Neural progenitor cell (in vitro differentiated cells): ENCODE results near the gene RASSF4. TPM values are rescaled to one million over a fixed set of nuclear protein-coding genes. Genes with fewer than 3 reads are reported as not detected.

ENCODE experiments used
- DNase-seq: peaks from one replicate; pipeline ENCODE4 v3.0.0-alpha.2; 2016; ENCODE audit warnings: low spot score
- H2AFZ ChIP-seq: fragments of 200-600 bp; sonication (generic); replicated peaks from 2 replicates; pipeline ENCODE4 v1.6.1; 2016; ENCODE audit warnings: antibody characterized with exemption
- H3F3A ChIP-seq: fragments of 200-600 bp; sonication (generic); 2 replicates; pipeline ENCODE4 v1.6.1; 2016; ENCODE audit warnings: antibody characterized with exemption, low read depth
- H3K27ac ChIP-seq: fragments of 200-600 bp; sonication (generic); 2 replicates; pipeline ENCODE4 v1.5.1; 2016; ENCODE audit warnings: mild to moderate bottlenecking
- H3K27me3 ChIP-seq: fragments of 200-600 bp; sonication (generic); 2 replicates; pipeline ENCODE4 v1.6.1; 2016; ENCODE audit warnings: mild to moderate bottlenecking, moderate library complexity
- H3K36me3 ChIP-seq: fragments of 200-600 bp; sonication (generic); 2 replicates; pipeline ENCODE4 v1.5.1; 2016
- H3K4me1 ChIP-seq: fragments of 200-600 bp; sonication (generic); 2 replicates; pipeline ENCODE4 v1.6.1; 2016; ENCODE audit warnings: mixed run types
- H3K4me2 ChIP-seq: fragments of 200-600 bp; sonication (generic); 2 replicates; pipeline ENCODE4 v1.6.1; 2016
- H3K4me3 ChIP-seq: fragments of 200-600 bp; sonication (generic); 2 replicates; pipeline ENCODE4 v1.5.1; 2016
- H3K79me2 ChIP-seq: fragments of 200-600 bp; sonication (generic); 2 replicates; pipeline ENCODE4 v1.6.1; 2016; ENCODE audit warnings: low read depth
- H3K9ac ChIP-seq: fragments of 200-600 bp; sonication (generic); 2 replicates; pipeline ENCODE4 v1.6.1; 2016
- H3K9me3 ChIP-seq: fragments of 200-600 bp; sonication (generic); 2 replicates; pipeline ENCODE4 v1.5.1; 2016; ENCODE audit warnings: low read depth
- H4K20me1 ChIP-seq: fragments of 200-600 bp; sonication (generic); 2 replicates; pipeline ENCODE4 v1.6.1; 2016; ENCODE audit warnings: low read depth
- H3K27ac Mint-ChIP-seq: 3 replicates; pipeline ENCODE4 v1.8.0; 2021; ENCODE audit warnings: mixed read lengths
- H3K27me3 Mint-ChIP-seq: 2 replicates; pipeline ENCODE4 v1.8.0; 2022; ENCODE audit warnings: low read depth, mild to moderate bottlenecking, inconsistent platforms, moderate library complexity, mixed read lengths; ENCODE audit not compliant: insufficient read depth
- H3K36me3 Mint-ChIP-seq: 3 replicates; pipeline ENCODE4 v1.8.0; 2021; ENCODE audit warnings: mixed read lengths
- H3K4me1 Mint-ChIP-seq: 3 replicates; pipeline ENCODE4 v1.8.0; 2021; ENCODE audit warnings: mixed read lengths
- H3K4me3 Mint-ChIP-seq: 3 replicates; pipeline ENCODE4 v1.8.0; 2021; ENCODE audit warnings: mild to moderate bottlenecking, moderate library complexity, mixed read lengths
- H3K9me3 Mint-ChIP-seq: 3 replicates; pipeline ENCODE4 v1.8.0; 2020; ENCODE audit warnings: mixed read lengths
- CTCF ChIP-seq: fragments of 200-600 bp; sonication (generic); IDR thresholded peaks from 2 replicates; pipeline ENCODE4 v1.5.1; 2017; ENCODE audit warnings: antibody characterized with exemption, mild to moderate bottlenecking
- EZH2 ChIP-seq: fragments of 200-600 bp; sonication (generic); IDR thresholded peaks from 2 replicates; pipeline ENCODE4 v1.6.1; 2017; ENCODE audit warnings: antibody characterized with exemption, mild to moderate bottlenecking, moderate library complexity
- EZH2phosphoT487 ChIP-seq: fragments of 200-600 bp; sonication (generic); IDR thresholded peaks from 2 replicates; pipeline ENCODE4 v1.6.1; 2017; ENCODE audit warnings: antibody characterized with exemption
- total RNA-seq: library from RNA; depleted of rRNA; stranded (reverse); fragments of >200 nt; gene quantifications from 2 replicates; pipeline ENCODE4 v1.2.3, GENCODE V29; 2015; ENCODE audit warnings: low replicate concordance

Gene RASSF4
- total RNA-seq, 1 donor from 2014 or later: 3.1 TPM

DNA sequence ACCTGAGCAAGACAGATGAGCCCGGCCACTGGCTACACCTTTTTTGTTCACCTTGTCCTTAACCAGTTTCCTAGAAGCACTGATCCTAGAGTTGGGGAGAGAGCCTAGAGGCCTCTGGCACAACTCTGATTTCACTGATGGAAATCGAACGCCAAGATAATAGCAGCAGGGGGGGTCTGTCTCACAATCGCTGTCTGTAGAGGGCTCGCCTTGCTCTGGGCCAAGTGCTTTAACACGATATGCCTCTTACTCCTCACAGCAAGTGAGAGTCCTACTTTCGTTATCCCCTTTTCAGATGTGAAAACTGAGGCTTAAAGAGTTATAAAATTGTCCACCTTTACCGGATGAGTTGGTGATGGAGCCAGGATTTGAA is 472 bp downstream of the RASSF4 start:
- no peaks in the 10 kb centered on the region for H3K9me3 Mint-ChIP-seq
- H3K9ac ChIP-seq: no peak overlapping the region

GRCh38 chr10:44960482-44961229 is 1.1 kb downstream of the RASSF4 start:
- H3K4me2 ChIP-seq: peak overlapping the region; percentile 60

More for the DNA sequence above, 472 bp downstream of the RASSF4 start:
- Histone ChIP-seq H3K4me2 (peak overlapping the region; percentile 60), H2AFZ (no peak overlapping the region), H3K79me2 (peaks cover 14% of the 10 kb centered on the region), H3K36me3 (no peaks in the 10 kb centered on the region), H3K27ac (no peak overlapping the region), H3F3A (peaks cover 22% of the 10 kb centered on the region), H3K27me3 (peaks cover 16% of the 10 kb centered on the region), H4K20me1 (no peaks in the 10 kb centered on the region), H3K4me1 (peaks cover 46% of the 10 kb centered on the region), H3K4me3 (peak overlapping the region; percentile 75), H3K9me3 (no peaks in the 10 kb centered on the region)
- peak; percentile 46 for DNase-seq
- Mint-ChIP-seq H3K36me3 (peaks cover 7% of the 10 kb centered on the region), H3K4me1 (peaks cover 66% of the 10 kb centered on the region), H3K4me3 (peak overlapping the region; percentile 86), H3K27me3 (no peaks in the 10 kb centered on the region), H3K27ac (no peak overlapping the region)
- TF ChIP-seq EZH2phosphoT487 (no peak), CTCF (no peak), EZH2 (no peak)

DNA sequence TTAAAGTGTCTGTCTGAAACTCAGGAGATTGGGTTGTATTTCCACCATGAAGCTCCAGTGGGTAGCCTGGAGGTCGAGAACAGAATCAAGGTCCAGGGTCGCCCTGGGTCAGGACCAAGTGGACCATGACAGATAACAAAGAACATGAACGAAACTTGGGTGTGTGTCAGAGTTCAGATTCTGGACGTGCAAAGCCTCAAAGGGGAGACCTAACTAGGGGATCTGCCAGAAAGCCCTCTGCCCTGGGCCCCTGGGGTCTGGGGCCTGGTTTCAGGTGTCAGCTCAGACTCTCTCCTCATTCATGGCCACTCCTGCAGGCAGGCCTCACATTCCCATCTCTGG is 1.6 kb downstream of the RASSF4 start:
- peak overlapping the region; percentile 12 for H3K27ac Mint-ChIP-seq
- no peak overlapping the region for H3K27ac ChIP-seq
- peaks cover 77% of the 10 kb centered on the region for H3K4me1 Mint-ChIP-seq

More at GRCh38 chr10:44960482-44961229, 1.1 kb downstream of the RASSF4 start:
- H3K36me3 Mint-ChIP-seq: peaks cover 7% of the 10 kb centered on the region
- no peak overlapping the region for H2AFZ ChIP-seq
- no peaks in the 10 kb centered on the region for H3K27me3 Mint-ChIP-seq
- peaks cover 52% of the 10 kb centered on the region for H3K4me1 ChIP-seq
- H3K4me3 ChIP-seq: no peak overlapping the region
- TF ChIP-seq EZH2: no peak
- TF ChIP-seq CTCF: no peak
- TF ChIP-seq EZH2phosphoT487: no peak
- H3K36me3 ChIP-seq: no peaks in the 10 kb centered on the region
- no peaks in the 10 kb centered on the region for H3K9me3 ChIP-seq
- peaks cover 22% of the 10 kb centered on the region for H3F3A ChIP-seq
- peaks cover 16% of the 10 kb centered on the region for H3K27me3 ChIP-seq
- peak overlapping the region; percentile 86 for H3K4me3 Mint-ChIP-seq
- no peak overlapping the region for H3K27ac ChIP-seq
- H4K20me1 ChIP-seq: no peaks in the 10 kb centered on the region
- H3K27ac Mint-ChIP-seq: peak overlapping the region; percentile 12
- DNase-seq: no peak
- H3K4me1 Mint-ChIP-seq: peaks cover 72% of the 10 kb centered on the region
- H3K79me2 ChIP-seq: peaks cover 14% of the 10 kb centered on the region
- no peak overlapping the region for H3K9ac ChIP-seq
- H3K9me3 Mint-ChIP-seq: no peaks in the 10 kb centered on the region

More for the DNA sequence above, 1.6 kb downstream of the RASSF4 start:
- no peaks in the 10 kb centered on the region for H3K9me3 ChIP-seq
- no peak for DNase-seq
- no peak for TF ChIP-seq CTCF
- TF ChIP-seq EZH2: no peak
- no peak for TF ChIP-seq EZH2phosphoT487
- H3K36me3 ChIP-seq: no peaks in the 10 kb centered on the region
- H3K9ac ChIP-seq: no peak overlapping the region
- Mint-ChIP-seq H3K27me3 (no peaks in the 10 kb centered on the region), H3K36me3 (peaks cover 3% of the 10 kb centered on the region), H3K4me3 (peak overlapping the region; percentile 86), H3K9me3 (no peaks in the 10 kb centered on the region)
- peaks cover 14% of the 10 kb centered on the region for H3K79me2 ChIP-seq
- H3K27me3 ChIP-seq: peaks cover 16% of the 10 kb centered on the region
- H3K4me1 ChIP-seq: peaks cover 54% of the 10 kb centered on the region
- no peak overlapping the region for H3K4me3 ChIP-seq
- H3K4me2 ChIP-seq: no peak overlapping the region
- no peak overlapping the region for H2AFZ ChIP-seq
- peaks cover 22% of the 10 kb centered on the region for H3F3A ChIP-seq
- H4K20me1 ChIP-seq: no peaks in the 10 kb centered on the region
